HepG2 (cell line): ENCODE results near the gene DSG4. TPM values are rescaled to one million over a fixed set of nuclear protein-coding genes. Genes with fewer than 3 reads are reported as not detected.

ENCODE experiments used
- ATAC-seq: fragments of 200-7000 bp; cut with Tn5 transposase; 3 replicates; pipeline ENCODE4 v1.9.1; 2020; ENCODE audit warnings: mild to moderate bottlenecking, moderate library complexity
- BruUV-seq: library from RNA; stranded (reverse); fragments of 400-500 nt; replicated peaks from 2 replicates; lab custom pipeline; 2021; lab: Mats Ljungman, UMichigan
- CTCF ChIA-PET: fragments of 300-600 bp; formaldehyde crosslinking; extraction: SDS; loops from one replicate; lab custom pipeline; 2021; ENCODE audit warnings: low total read pairs, inconsistent platforms, low intra/inter-chr PET ratio; lab: Yijun Ruan, JAX
- POLR2A ChIA-PET: fragments of 350-600 bp; sonication (Branson Sonifier 250); formaldehyde crosslinking; loops from one replicate; lab custom pipeline; 2020; ENCODE audit warnings: antibody characterized with exemption, inconsistent platforms; lab: Yijun Ruan, JAX
- DNase-seq: peaks from one replicate; pipeline ENCODE4 v3.0.0-alpha.2; 2015; ENCODE audit warnings: low spot score
- FAIRE-seq: peaks from 3 replicates; lab custom pipeline; 2011; peaks lifted over from hg19 to GRCh38; lab: Jason Lieb, UNC
- H2AFZ ChIP-seq: one replicate; pipeline ENCODE4 v1.6.1; 2011; ENCODE audit warnings: low read length, inconsistent platforms
- H3K27ac ChIP-seq: fragments of 300-600 bp; 3 replicates; pipeline ENCODE4 v1.8.0; 2011; ENCODE audit warnings: mixed run types, mild to moderate bottlenecking, mixed read lengths, low read length, inconsistent platforms; ENCODE audit not compliant: insufficient read depth; ENCODE audit errors: extremely low read length
- H3K27me3 ChIP-seq, 2 experiments: fragments of 200-600 bp in 1 of 2; 2 replicates in 1 of 2; 3 replicates in 1 of 2; pipeline versions ENCODE4 v1.6.0 to v1.8.0; 2011; ENCODE audit warnings: low read length in 2 of 2, mild to moderate bottlenecking in 2 of 2, moderate library complexity in 2 of 2, inconsistent platforms in 1 of 2; ENCODE audit not compliant: insufficient read depth in 2 of 2, control insufficient read depth in 1 of 2
- H3K36me3 ChIP-seq, 2 experiments: fragments of 200-600 bp in 1 of 2; replicated peaks in 1 of 2; 2 replicates in 1 of 2; 3 replicates in 1 of 2; pipeline versions ENCODE4 v1.5.1 to v1.8.0; 2011; ENCODE audit warnings: low read length in 2 of 2, inconsistent platforms in 1 of 2; ENCODE audit not compliant: insufficient read depth in 2 of 2, control insufficient read depth in 1 of 2
- H3K4me1 ChIP-seq: 2 replicates; pipeline ENCODE4 v1.5.1; 2012; ENCODE audit warnings: low read length, inconsistent platforms; ENCODE audit not compliant: insufficient read depth
- H3K4me2 ChIP-seq: 2 replicates; pipeline ENCODE4 v1.6.0; 2011; ENCODE audit warnings: low read depth, low read length, inconsistent platforms
- H3K4me3 ChIP-seq, 3 experiments: fragments of 200-600 bp in 1 of 3; sonication (generic), shearing (Covaris generic) in 1 of 3; replicated peaks in 1 of 3; 2 replicates each; pipeline ENCODE4 v1.5.1; 2011 to 2016; ENCODE audit warnings: low read length in 3 of 3, inconsistent platforms in 2 of 3, low read depth in 2 of 3, mild to moderate bottlenecking in 2 of 3, control low read depth in 1 of 3, mixed read lengths in 1 of 3; ENCODE audit not compliant: insufficient read depth in 1 of 3
- H3K79me2 ChIP-seq: one replicate; pipeline ENCODE4 v1.6.1; 2011; ENCODE audit warnings: low read length, inconsistent platforms; ENCODE audit not compliant: insufficient read depth
- H3K9ac ChIP-seq: 2 replicates; pipeline ENCODE4 v1.6.0; 2011; ENCODE audit warnings: mild to moderate bottlenecking, low read depth, low read length, inconsistent platforms; ENCODE audit not compliant: insufficient read depth
- H3K9me3 ChIP-seq: 2 replicates; pipeline ENCODE4 v1.5.1; 2012; ENCODE audit warnings: mild to moderate bottlenecking, low read length
- H4K20me1 ChIP-seq: 2 replicates; pipeline ENCODE4 v1.6.0; 2011; ENCODE audit warnings: inconsistent platforms, mild to moderate bottlenecking, low read length, moderate library complexity; ENCODE audit not compliant: insufficient read depth
- CCAR2 ChIP-seq: fragments of 200-400 bp; formaldehyde crosslinking; optimal IDR thresholded peaks from 2 replicates; pipeline ENCODE3; 2018; ENCODE audit warnings: low read depth, mild to moderate bottlenecking, low read length, moderate library complexity
- DMTF1 ChIP-seq: sonication (generic); formaldehyde crosslinking; IDR thresholded peaks from 2 replicates; pipeline ENCODE4 v1.4.0; 2020; ENCODE audit warnings: mild to moderate bottlenecking, missing genetic modification reagents
- GABPB1 ChIP-seq: IDR thresholded peaks from 2 replicates; pipeline ENCODE4 v1.6.1; 2016; ENCODE audit warnings: mild to moderate bottlenecking, missing genetic modification reagents, moderate library complexity, missing compliant biosample characterization
- SRY ChIP-seq: sonication (generic); formaldehyde crosslinking; IDR thresholded peaks from 2 replicates; pipeline ENCODE4 v1.8.0; 2022; ENCODE audit warnings: mild to moderate bottlenecking, missing genetic modification reagents
- TFAP4 ChIP-seq: sonication (generic); IDR thresholded peaks from 2 replicates; pipeline ENCODE4 v1.6.1; 2016; ENCODE audit warnings: low read depth, borderline replicate concordance
- TMF1 ChIP-seq: sonication (generic); formaldehyde crosslinking; IDR thresholded peaks from 2 replicates; pipeline ENCODE4 v1.8.1; 2022; ENCODE audit warnings: low read depth, missing genetic modification reagents
- ZNF281 ChIP-seq: sonication (generic); formaldehyde crosslinking; IDR thresholded peaks from 2 replicates; pipeline ENCODE4 v1.4.0; 2020; ENCODE audit warnings: missing genetic modification reagents, borderline replicate concordance
- WGBS: methylation state at CpG from one replicate; pipeline ENCODE4 v1.1.6; 2017; ENCODE audit warnings: low lambda C conversion rate; 5-methylcytosine and 5-hydroxymethylcytosine counted together
- in situ Hi-C: cut with HindIII; loops from 2 replicates; pipeline ENCODE4 v1.10.0; 2017; ENCODE audit warnings: low pct_unique_long_range_greater_than_20kb; ENCODE audit not compliant: extremely low pct_ligation_motif_present
- intact Hi-C: fragments of 100-400 bp; cut with micrococcal nuclease; formaldehyde crosslinking; loops from one replicate; pipeline ENCODE4 v1.10.0; 2022; ENCODE audit not compliant: unreplicated experiment
- polyA plus RNA-seq, 8 experiments: library from polyadenylated mRNA; depleted of rRNA in 3 of 8; stranded (reverse) in 7 of 8; unstranded in 1 of 8; fragments of >200 nt; fragmentation: Illumina TruSeq in 4 of 8; extraction: Trizol in 4 of 8; gene quantifications; 2 replicates each; pipeline versions ENCODE4 v1.2.1 to v1.2.3, GENCODE V29; 2011 to 2016; ENCODE audit warnings: low read depth in 4 of 8, missing spikeins in 1 of 8, mixed read lengths in 1 of 8; ENCODE audit not compliant: insufficient read depth in 1 of 8
- total RNA-seq, 5 experiments: library from RNA; depleted of rRNA; stranded (reverse); fragments of >200 nt; fragmentation: Illumina TruSeq; extraction: Trizol; gene quantifications; 2 replicates each; pipeline ENCODE4 v1.2.3, GENCODE V29; 2016; ENCODE audit warnings: low read depth in 1 of 5

DSG4 gene
- total and polyA plus RNA-seq, 2 of the 13 experiments (the other 11 are each of a cell fraction or from before 2014, with no cell fraction given) = 0.07 TPM; not detected in 1

- TF ChIP-seq ZNF281 (CRISPR knock-in tag) (peak; percentile 88), GABPB1 (peak; percentile 27; the same call in 1 of the 2 replicates)
- TF ChIP-seq, all 625 proteins: peak for 9; not testable (repeated sequence) for 616
Measured at GRCh38 chr18:31353336-31353735, 23.2 kb upstream of the DSG4 start (continued).

GRCh38 chr18:31354990-31355389 lies 21.6 kb upstream of the DSG4 start:
- FAIRE-seq (no peak), ATAC-seq (no peak), DNase-seq (no peak)
- no peaks in the 10 kb centered on the region for H3K27me3 ChIP-seq
- ChIA-PET POLR2A (no interaction called here), CTCF (no interaction called here)
- no peaks in the 10 kb centered on the region for H3K79me2 ChIP-seq
- BruUV-seq = no TSS peak
- intact Hi-C loops (no loop called here), in situ Hi-C loops (no loop called here)
- no peak overlapping the region for H3K9ac ChIP-seq
- no peak overlapping the region for H3K4me2 ChIP-seq
- TF ChIP-seq DMTF1 (CRISPR knock-in tag) (no peak), TFAP4 (no peak), CCAR2 (no peak), SRY (CRISPR knock-in tag) (no peak), TMF1 (no peak)
- no peaks in the 10 kb centered on the region for H3K9me3 ChIP-seq
- H2AFZ ChIP-seq = no peak overlapping the region
- 47% methylated on average over 6 of the region's 8 CpGs for WGBS
- no peaks in the 10 kb centered on the region for H4K20me1 ChIP-seq
- no peaks in the 10 kb centered on the region for H3K36me3 ChIP-seq
- H3K4me1 ChIP-seq = no peaks in the 10 kb centered on the region
- H3K27ac ChIP-seq = no peak overlapping the region
- no peak overlapping the region for H3K4me3 ChIP-seq
